ENCODE measurements around the gene UBE2M.
"Not testable (repeated sequence)": the region's sequence is repeated elsewhere in the genome, so short reads cannot be mapped to it uniquely, and the experiment has no call there.

Gene UBE2M

DNA sequence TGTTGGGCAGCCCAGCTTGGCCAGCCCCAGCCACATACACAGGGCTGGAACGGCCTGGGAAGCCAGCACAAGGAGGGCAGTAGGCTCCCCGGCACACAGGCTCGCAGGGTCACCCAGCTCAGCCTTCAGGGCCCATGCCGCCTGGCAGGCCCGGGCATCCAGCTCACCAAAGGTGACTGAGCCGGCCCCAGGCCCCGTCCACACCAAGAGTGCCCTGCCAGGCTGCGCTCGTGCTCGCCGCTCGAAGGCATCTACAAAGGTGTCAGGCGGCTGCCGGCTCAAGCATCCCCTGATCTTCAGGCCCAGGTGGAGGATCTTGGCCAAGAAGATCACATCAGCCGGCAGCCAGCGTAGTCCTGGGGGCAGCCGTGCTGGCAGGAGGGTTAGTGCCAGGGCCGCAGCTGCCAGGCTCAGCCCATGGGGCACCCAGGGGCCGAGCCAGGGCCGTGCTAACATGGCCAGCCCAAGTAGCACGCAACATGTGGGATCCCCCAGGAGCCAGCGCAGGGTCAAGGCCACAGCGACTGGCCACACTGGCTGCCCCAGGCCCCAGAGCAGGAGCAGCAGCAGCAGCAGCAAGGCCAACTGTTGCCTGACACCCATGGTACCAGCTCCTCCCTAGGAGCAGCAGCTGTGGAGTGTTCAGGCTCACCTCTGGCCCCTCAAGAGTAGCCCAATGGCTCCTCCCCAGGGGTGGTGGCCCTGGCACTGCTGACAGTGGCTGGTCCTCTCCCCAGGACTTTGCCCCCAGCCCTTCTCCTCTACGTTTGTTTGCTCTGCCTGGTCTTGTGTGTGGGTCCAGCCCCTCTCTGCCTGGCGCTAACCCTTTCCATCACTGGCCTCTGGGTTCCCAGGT lies 46.8 kb downstream of the UBE2M start, which contains the start of gene SLC27A5:
Gene SLC27A5 (minus strand): TSS at position 640 of the 856 bp plus-strand sequence. CDS start 37 bp downstream, at position 603.
- DNase-seq = no peak

DNA sequence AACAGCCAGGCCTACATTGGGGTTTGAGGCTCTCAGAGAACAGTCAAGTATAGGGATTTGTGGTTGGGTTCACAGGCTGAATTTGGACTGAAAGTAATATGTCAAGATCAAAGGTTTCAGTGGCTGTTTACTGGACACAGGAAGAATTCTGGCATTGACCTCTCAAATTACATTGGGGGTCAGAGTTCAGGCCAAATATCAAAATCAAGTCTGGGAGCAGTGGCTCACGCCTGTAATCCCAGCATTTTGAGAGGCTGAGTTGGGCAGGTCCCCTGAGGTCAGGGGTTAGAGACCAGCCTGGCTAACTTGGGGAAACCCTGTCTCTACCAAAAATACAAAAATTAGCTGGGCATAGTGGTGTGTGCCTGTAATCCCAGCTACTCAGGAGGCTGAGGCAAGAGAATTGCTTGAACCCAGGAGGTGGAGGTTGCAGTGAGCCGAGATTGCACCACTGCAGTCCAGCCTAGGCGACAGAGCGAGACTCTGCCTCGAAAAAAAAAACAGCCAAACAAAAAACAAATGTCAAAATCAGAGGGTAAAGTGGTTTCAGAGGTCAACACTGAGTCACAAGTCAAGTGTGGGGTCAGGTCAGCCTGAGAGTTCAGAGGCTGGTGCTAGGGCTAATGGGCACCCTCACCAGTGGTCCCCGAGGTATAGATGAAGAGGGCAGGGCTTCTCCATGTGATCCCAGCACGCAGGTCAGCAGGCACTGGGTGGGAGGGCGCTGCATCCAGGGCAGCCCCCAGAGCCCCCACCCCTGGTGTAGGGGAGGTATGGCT lies 48.1 kb downstream of the UBE2M start:
- DNase-seq = no peak

- no peak for DNase-seq
Measured at GRCh38 chr19:58509731-58510083, 48.7 kb downstream of the UBE2M start.

- not testable (repeated sequence) for DNase-seq
Measured at GRCh38 chr19:58507602-58508223, 50.7 kb downstream of the UBE2M start.
